H9 (cell line): ENCODE data around the gene CCDC116. TPM values are rescaled to one million over a fixed set of nuclear protein-coding genes. Genes with fewer than 3 reads are reported as not detected.

Experiments used
- DNase-seq: peaks from one replicate; pipeline ENCODE4 v3.0.0-alpha.2; 2017
- H2AFZ ChIP-seq: one replicate; pipeline ENCODE4 v1.6.1; 2013; ENCODE audit warnings: mild to moderate bottlenecking, low read length, control low read depth, moderate library complexity
- H2AK5ac ChIP-seq: 2 replicates; pipeline ENCODE4 v1.6.1; 2013; ENCODE audit warnings: low read length, control low read depth, mixed read lengths; ENCODE audit not compliant: insufficient read length
- H2BK120ac ChIP-seq: one replicate; pipeline ENCODE4 v1.6.1; 2013; ENCODE audit warnings: low read depth, mild to moderate bottlenecking, low read length, control low read depth, inconsistent platforms; ENCODE audit not compliant: poor library complexity, severe bottlenecking
- H2BK12ac ChIP-seq: 2 replicates; pipeline ENCODE4 v1.6.1; 2013; ENCODE audit warnings: low read length, control low read depth, mixed read lengths, low read depth; ENCODE audit not compliant: insufficient read length
- H2BK15ac ChIP-seq: 2 replicates; pipeline ENCODE4 v1.6.1; 2013; ENCODE audit warnings: low read depth, low read length, control low read depth
- H2BK20ac ChIP-seq: one replicate; pipeline ENCODE4 v1.6.1; 2013; ENCODE audit warnings: low read depth, mild to moderate bottlenecking, low read length, control low read depth, inconsistent platforms; ENCODE audit not compliant: poor library complexity, severe bottlenecking
- H2BK5ac ChIP-seq: 2 replicates; pipeline ENCODE4 v1.6.1; 2013; ENCODE audit warnings: low read length, control low read depth, mixed read lengths; ENCODE audit not compliant: insufficient read length
- H3K14ac ChIP-seq: 2 replicates; pipeline ENCODE4 v1.6.1; 2013; ENCODE audit warnings: low read length, control low read depth; ENCODE audit not compliant: insufficient read depth
- H3K18ac ChIP-seq: 2 replicates; pipeline ENCODE4 v1.6.1; 2013; ENCODE audit warnings: low read depth, mild to moderate bottlenecking, mixed read lengths, low read length, control low read depth; ENCODE audit not compliant: insufficient read length
- H3K23ac ChIP-seq: 2 replicates; pipeline ENCODE4 v1.6.1; 2013; ENCODE audit warnings: low read length, control low read depth, mixed read lengths, low read depth; ENCODE audit not compliant: insufficient read length
- H3K23me2 ChIP-seq: 2 replicates; pipeline ENCODE4 v1.6.1; 2013; ENCODE audit warnings: low read depth, mild to moderate bottlenecking, mixed read lengths, low read length, control low read depth; ENCODE audit not compliant: insufficient read length, poor library complexity, severe bottlenecking
- H3K27ac ChIP-seq: 2 replicates; pipeline ENCODE4 v1.5.1; 2013; ENCODE audit warnings: low read length, control low read depth, mixed read lengths, low read depth; ENCODE audit not compliant: insufficient read length
- H3K27me3 ChIP-seq: 2 replicates; pipeline ENCODE4 v1.6.1; 2013; ENCODE audit warnings: low read length, control low read depth, inconsistent platforms; ENCODE audit not compliant: insufficient read depth
- H3K4ac ChIP-seq: 2 replicates; pipeline ENCODE4 v1.6.1; 2013; ENCODE audit warnings: low read depth, mild to moderate bottlenecking, control low read depth, inconsistent platforms, low read length, moderate library complexity
- H3K4me1 ChIP-seq: 2 replicates; pipeline ENCODE4 v1.6.1; 2013; ENCODE audit warnings: low read length, control low read depth, inconsistent platforms; ENCODE audit not compliant: insufficient read depth
- H3K4me2 ChIP-seq: 2 replicates; pipeline ENCODE4 v1.6.1; 2013; ENCODE audit warnings: low read length, control low read depth, mixed read lengths; ENCODE audit not compliant: insufficient read length, insufficient read depth
- H3K56ac ChIP-seq: 2 replicates; pipeline ENCODE4 v1.6.1; 2013; ENCODE audit warnings: low read depth, mild to moderate bottlenecking, mixed read lengths, low read length, control low read depth; ENCODE audit not compliant: insufficient read length
- H3K79me1 ChIP-seq: 2 replicates; pipeline ENCODE4 v1.6.1; 2013; ENCODE audit warnings: low read depth, mild to moderate bottlenecking, moderate library complexity, low read length, control low read depth, inconsistent platforms; ENCODE audit not compliant: insufficient read depth, poor library complexity, severe bottlenecking
- H3K79me2 ChIP-seq: 2 replicates; pipeline ENCODE4 v1.6.1; 2013; ENCODE audit warnings: low read length, control low read depth, inconsistent platforms; ENCODE audit not compliant: insufficient read depth
- H3K9ac ChIP-seq: 2 replicates; pipeline ENCODE4 v1.6.1; 2013; ENCODE audit warnings: low read length, control low read depth, mixed read lengths; ENCODE audit not compliant: insufficient read length; ENCODE audit errors: extremely low read depth
- H3K9me3 ChIP-seq: one replicate; pipeline ENCODE4 v1.6.1; 2013; ENCODE audit warnings: low read depth, low read length, inconsistent platforms; ENCODE audit not compliant: control insufficient read depth
- H3T11ph ChIP-seq: one replicate; pipeline ENCODE4 v1.6.1; 2013; ENCODE audit warnings: mild to moderate bottlenecking, low read length, control low read depth, inconsistent platforms
- H4K20me1 ChIP-seq: one replicate; pipeline ENCODE4 v1.6.1; 2013; ENCODE audit not compliant: control insufficient read depth, insufficient read length, insufficient read depth
- H4K5ac ChIP-seq: 2 replicates; pipeline ENCODE4 v1.6.1; 2013; ENCODE audit warnings: low read depth, mild to moderate bottlenecking, mixed read lengths, low read length, control low read depth; ENCODE audit not compliant: insufficient read length
- H4K8ac ChIP-seq: replicated peaks from 2 replicates; pipeline ENCODE4 v1.6.1; 2013; ENCODE audit warnings: low read length, control low read depth, mixed read lengths, low read depth; ENCODE audit not compliant: insufficient read length
- H4K91ac ChIP-seq: 2 replicates; pipeline ENCODE4 v1.6.1; 2013; ENCODE audit warnings: low read depth, mild to moderate bottlenecking, moderate library complexity, mixed read lengths, low read length, control low read depth; ENCODE audit not compliant: insufficient read length
- H3K27ac Mint-ChIP-seq, 3 experiments: 2 replicates in 2 of 3; 3 replicates in 1 of 3; pipeline ENCODE4 v1.8.0; 2020 to 2021; ENCODE audit warnings: mixed read lengths in 3 of 3, mild to moderate bottlenecking in 1 of 3, moderate library complexity in 1 of 3
- H3K27me3 Mint-ChIP-seq: 2 replicates; pipeline ENCODE4 v1.8.0; 2021; ENCODE audit warnings: low read depth, mild to moderate bottlenecking, moderate library complexity, mixed read lengths
- H3K36me3 Mint-ChIP-seq, 3 experiments: 2 replicates in 2 of 3; 3 replicates in 1 of 3; pipeline ENCODE4 v1.8.0; 2020 to 2021; ENCODE audit warnings: low read depth in 3 of 3, mixed read lengths in 3 of 3; ENCODE audit not compliant: insufficient read depth in 1 of 3
- H3K4me1 Mint-ChIP-seq, 2 experiments: 2 replicates each; pipeline ENCODE4 v1.8.0; 2020; ENCODE audit warnings: mixed read lengths in 2 of 2
- H3K4me3 Mint-ChIP-seq, 2 experiments: 2 replicates in 1 of 2; 3 replicates in 1 of 2; pipeline ENCODE4 v1.8.0; 2020 to 2021; ENCODE audit warnings: mild to moderate bottlenecking in 2 of 2, mixed read lengths in 2 of 2, moderate library complexity in 1 of 2
- H3K9me3 Mint-ChIP-seq, 2 experiments: 2 replicates in 1 of 2; 3 replicates in 1 of 2; pipeline ENCODE4 v1.8.0; 2020; ENCODE audit warnings: mild to moderate bottlenecking in 2 of 2, mixed read lengths in 2 of 2, moderate library complexity in 1 of 2
- CTCF ChIP-seq: fragments of 200-600 bp; sonication (generic); conservative IDR thresholded peaks from 3 replicates; pipeline ENCODE4 v1.8.0; 2021; ENCODE audit warnings: antibody characterized with exemption, mild to moderate bottlenecking
- WGBS: extraction: QIAGEN DNeasy Blood & Tissue Kit; methylation state at CpG from one replicate; pipeline ENCODE4 v1.1.7; 2013; ENCODE audit warnings: missing lambda C conversion rate, low lambda C conversion rate, mixed read lengths; ENCODE audit not compliant: insufficient read length; ENCODE audit errors: extremely low coverage; 5-methylcytosine and 5-hydroxymethylcytosine counted together
- total RNA-seq: library from RNA; stranded (reverse); gene quantifications from 2 replicates; pipeline ENCODE4 v1.2.1, GENCODE V29; 2021

Gene CCDC116
- total RNA-seq, 1 experiment from 2014 or later, result 0.63 TPM

DNA sequence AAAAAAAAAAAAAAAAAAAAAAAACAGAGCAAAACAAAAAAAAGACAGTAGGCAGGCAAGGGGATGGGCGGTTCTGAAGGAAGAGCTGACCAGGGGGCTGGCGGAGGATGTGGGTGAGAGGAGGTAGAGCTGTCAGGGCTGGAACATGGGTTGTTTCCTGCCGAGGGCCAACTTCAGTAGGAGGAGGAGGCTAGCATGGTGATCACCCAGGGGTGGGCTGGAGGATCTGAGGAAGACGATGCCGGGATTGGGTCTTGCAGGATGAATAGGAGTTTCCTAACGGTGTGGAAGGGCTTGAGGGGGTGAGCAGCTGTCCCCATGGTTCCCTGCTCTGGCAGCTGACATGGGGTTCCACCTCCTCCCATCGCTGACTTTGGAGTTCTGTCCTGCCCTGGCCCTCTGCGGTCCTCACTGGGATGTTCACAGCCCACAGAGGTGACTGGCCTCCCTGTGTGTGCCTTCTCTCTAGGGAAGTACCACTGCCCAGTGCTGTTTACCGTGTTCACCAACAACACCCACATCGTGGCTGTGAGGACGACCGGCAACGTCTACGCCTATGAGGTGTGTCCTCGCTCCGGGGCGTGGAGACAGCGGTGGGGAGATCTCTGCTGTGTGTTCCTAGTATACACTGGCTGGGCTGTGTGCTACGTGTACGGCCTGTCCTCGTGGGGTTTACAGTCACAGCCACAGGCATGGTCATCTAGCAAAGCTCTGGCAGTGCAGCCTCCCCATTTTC is 48.4 kb downstream of the CCDC116 start:
- H3K18ac ChIP-seq, result no peak overlapping the region
- H4K5ac ChIP-seq, result no peak overlapping the region
- no CpG with 5 or more reads among the region's 21 CpGs for WGBS
- no peaks in the 10 kb centered on the region for H4K20me1 ChIP-seq
- H3K23me2 ChIP-seq, result no peaks in the 10 kb centered on the region
- H3K9ac ChIP-seq, result no peak overlapping the region
- H2BK120ac ChIP-seq, result no peak overlapping the region
- H3K4me3 Mint-ChIP-seq, result no peak overlapping the region
- H3K9me3 ChIP-seq, result no peaks in the 10 kb centered on the region
- no peak overlapping the region for H3K56ac ChIP-seq
- DNase-seq, result no peak
- H3K14ac ChIP-seq, result no peak overlapping the region; the same call in 1 of the 2 replicates
- no peaks in the 10 kb centered on the region for H3K79me1 ChIP-seq
- H2BK12ac ChIP-seq, result no peak overlapping the region
- no peaks in the 10 kb centered on the region for H3K4me1 ChIP-seq
- H3K4me2 ChIP-seq, result no peak overlapping the region
- H3K79me2 ChIP-seq, result no peaks in the 10 kb centered on the region
- H2AK5ac ChIP-seq, result no peak overlapping the region
- H2BK5ac ChIP-seq, result no peak overlapping the region
- H3K4ac ChIP-seq, result no peak overlapping the region
- H3T11ph ChIP-seq, result no peak overlapping the region
- H3K36me3 Mint-ChIP-seq, result peaks cover 28 to 49% (median 39%) of the 10 kb centered on the region in 3 experiments
- no peak overlapping the region for H2AFZ ChIP-seq
- no peak for TF ChIP-seq CTCF
- no peaks in the 10 kb centered on the region for H3K27me3 ChIP-seq
- H3K27ac Mint-ChIP-seq, result peak overlapping the region in 2 of 3 experiments; percentile 5 to 53; a peak in 2 of 7 replicates
- H3K9me3 Mint-ChIP-seq, result peaks cover 9 to 12% of the 10 kb centered on the region in 2 experiments; a peak in 4 of 5 replicates
- H2BK20ac ChIP-seq, result no peak overlapping the region
- no peak overlapping the region for H4K91ac ChIP-seq
- H3K23ac ChIP-seq, result no peak overlapping the region
- no peak overlapping the region for H2BK15ac ChIP-seq
- H3K27me3 Mint-ChIP-seq, result no peaks in the 10 kb centered on the region
- no peak overlapping the region for H4K8ac ChIP-seq
- H3K4me1 Mint-ChIP-seq, result 0 out of 4 replicates have a peak, but pooled peaks cover 0 to 3% of the 10 kb centered on the region in 2 experiments
- no peak overlapping the region for H3K27ac ChIP-seq
